Sigmoid colon (tissue), 3 donors: ENCODE measurements around the gene TMPRSS13.

ENCODE experiments used
- POLR2A ChIP-seq, 2 donors: fragments of 450-650 bp; IDR thresholded peaks; one replicate each; pipeline ENCODE4 v1.6.1; 2016; ENCODE audit warnings: antibody characterized with exemption in 2 of 2, mild to moderate bottlenecking in 2 of 2, moderate library complexity in 2 of 2
- TF ChIP-seq, protein P1 (sequence below), 4 experiments: fragments of 450-650 bp in 3 of 4; fragments of 200-600 bp in 1 of 4; IDR thresholded peaks; one replicate each; pipeline ENCODE4 v1.5.1; 2016 to 2019; ENCODE audit warnings: antibody characterized with exemption in 4 of 4, mild to moderate bottlenecking in 3 of 4, moderate library complexity in 2 of 4

DNA sequence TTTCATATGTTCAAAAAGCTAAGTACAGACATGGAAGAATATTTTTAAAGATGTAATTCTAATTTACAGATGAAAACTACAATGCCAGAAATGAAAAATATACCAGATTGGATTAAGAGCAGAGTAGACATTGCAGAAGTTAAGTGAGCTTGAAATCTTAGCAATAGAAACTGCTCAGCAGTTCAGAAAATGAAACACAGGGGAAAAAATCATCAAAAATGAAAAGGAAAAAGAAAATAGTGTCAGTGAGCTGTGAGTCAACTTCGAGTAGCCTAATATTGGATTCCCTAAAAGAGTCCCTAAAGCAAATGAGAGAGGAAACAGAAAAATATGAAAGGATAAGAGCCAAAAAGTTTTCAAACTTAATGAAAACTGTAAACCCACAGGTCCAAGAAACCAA lies 31.2 kb upstream of the TMPRSS13 start:
- TF ChIP-seq, protein P1, sequence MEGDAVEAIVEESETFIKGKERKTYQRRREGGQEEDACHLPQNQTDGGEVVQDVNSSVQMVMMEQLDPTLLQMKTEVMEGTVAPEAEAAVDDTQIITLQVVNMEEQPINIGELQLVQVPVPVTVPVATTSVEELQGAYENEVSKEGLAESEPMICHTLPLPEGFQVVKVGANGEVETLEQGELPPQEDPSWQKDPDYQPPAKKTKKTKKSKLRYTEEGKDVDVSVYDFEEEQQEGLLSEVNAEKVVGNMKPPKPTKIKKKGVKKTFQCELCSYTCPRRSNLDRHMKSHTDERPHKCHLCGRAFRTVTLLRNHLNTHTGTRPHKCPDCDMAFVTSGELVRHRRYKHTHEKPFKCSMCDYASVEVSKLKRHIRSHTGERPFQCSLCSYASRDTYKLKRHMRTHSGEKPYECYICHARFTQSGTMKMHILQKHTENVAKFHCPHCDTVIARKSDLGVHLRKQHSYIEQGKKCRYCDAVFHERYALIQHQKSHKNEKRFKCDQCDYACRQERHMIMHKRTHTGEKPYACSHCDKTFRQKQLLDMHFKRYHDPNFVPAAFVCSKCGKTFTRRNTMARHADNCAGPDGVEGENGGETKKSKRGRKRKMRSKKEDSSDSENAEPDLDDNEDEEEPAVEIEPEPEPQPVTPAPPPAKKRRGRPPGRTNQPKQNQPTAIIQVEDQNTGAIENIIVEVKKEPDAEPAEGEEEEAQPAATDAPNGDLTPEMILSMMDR (IDR thresholded peaks at IDR 0.05): no peak
- TF ChIP-seq POLR2A (IDR thresholded peaks at IDR 0.05): no peak
